Nephron (organoid): ENCODE measurements around the gene CCDC157.
"Not testable (repeated sequence)": the region's sequence is repeated elsewhere in the genome, so short reads cannot be mapped to it uniquely, and the experiment has no call there.

Experiments
- H3K27ac Mint-ChIP-seq, 3 experiments: 2 replicates each; pipeline ENCODE4 v1.8.0; 2020; ENCODE audit warnings: mixed read lengths in 3 of 3, mild to moderate bottlenecking in 2 of 3, moderate library complexity in 1 of 3
- H3K27me3 Mint-ChIP-seq: 2 replicates; pipeline ENCODE4 v1.8.0; 2021; ENCODE audit warnings: low read depth, mild to moderate bottlenecking, moderate library complexity, mixed read lengths
- H3K36me3 Mint-ChIP-seq: 2 replicates; pipeline ENCODE4 v1.8.0; 2020; ENCODE audit warnings: low read depth, mixed read lengths
- H3K4me1 Mint-ChIP-seq: 2 replicates; pipeline ENCODE4 v1.8.0; 2020; ENCODE audit warnings: mixed read lengths
- H3K4me3 Mint-ChIP-seq, 3 experiments: 2 replicates each; pipeline ENCODE4 v1.8.0; 2020; ENCODE audit warnings: mild to moderate bottlenecking in 3 of 3, mixed read lengths in 3 of 3, moderate library complexity in 2 of 3
- H3K9me3 Mint-ChIP-seq: 2 replicates; pipeline ENCODE4 v1.8.0; 2020; ENCODE audit warnings: mixed read lengths
- CTCF ChIP-seq, 3 experiments: fragments of 200-600 bp; sonication (generic); IDR thresholded peaks; one replicate each; pipeline ENCODE4 v1.5.0; 2021; ENCODE audit warnings: antibody characterized with exemption in 3 of 3; ENCODE audit not compliant: unreplicated experiment in 3 of 3

CCDC157 gene

GRCh38 chr22:30397656-30398635, 41.1 kb downstream of the CCDC157 start:
- H3K27ac Mint-ChIP-seq: peak overlapping the region in 1 of 3 experiments; percentile 15
- H3K27me3 Mint-ChIP-seq: peaks cover 11% of the 10 kb centered on the region
- H3K36me3 Mint-ChIP-seq: no peaks in the 10 kb centered on the region
- peaks cover 41% of the 10 kb centered on the region for H3K4me1 Mint-ChIP-seq
- no peak for TF ChIP-seq CTCF (IDR thresholded peaks at IDR 0.05; ENCODE audit: unreplicated experiment in 3 of 3)
- H3K4me3 Mint-ChIP-seq: peak overlapping the region; percentile 79 to 88 (median 86)
- no peaks in the 10 kb centered on the region for H3K9me3 Mint-ChIP-seq

GRCh38 chr22:30398685-30399680, 42.2 kb downstream of the CCDC157 start:
- H3K27ac Mint-ChIP-seq: peak overlapping the region in 1 of 3 experiments; percentile 15
- peaks cover 31% of the 10 kb centered on the region for H3K4me1 Mint-ChIP-seq

GRCh38 chr22:30399718-30400117, 42.9 kb downstream of the CCDC157 start:
- no peak overlapping the region for H3K4me3 Mint-ChIP-seq
- TF ChIP-seq CTCF (IDR thresholded peaks at IDR 0.05; ENCODE audit: unreplicated experiment in 3 of 3): no peak
- no peaks in the 10 kb centered on the region for H3K9me3 Mint-ChIP-seq
- H3K27me3 Mint-ChIP-seq: peaks cover 11% of the 10 kb centered on the region
- H3K36me3 Mint-ChIP-seq: peaks cover 4% of the 10 kb centered on the region
- peaks cover 31% of the 10 kb centered on the region for H3K4me1 Mint-ChIP-seq
- no peak overlapping the region for H3K27ac Mint-ChIP-seq

More at GRCh38 chr22:30398685-30399680, 42.2 kb downstream of the CCDC157 start:
- no peaks in the 10 kb centered on the region for H3K9me3 Mint-ChIP-seq
- TF ChIP-seq CTCF (IDR thresholded peaks at IDR 0.05; ENCODE audit: unreplicated experiment in 3 of 3): no peak
- peaks cover 11% of the 10 kb centered on the region for H3K27me3 Mint-ChIP-seq
- peaks cover under 1% of the 10 kb centered on the region for H3K36me3 Mint-ChIP-seq
- peak overlapping the region; percentile 79 to 88 (median 86) for H3K4me3 Mint-ChIP-seq

GRCh38 chr22:30400159-30400558, 43.4 kb downstream of the CCDC157 start:
- peak overlapping the region in 1 of 3 experiments; percentile 37 for H3K4me3 Mint-ChIP-seq
- peaks cover 31% of the 10 kb centered on the region for H3K4me1 Mint-ChIP-seq
- peaks cover 4% of the 10 kb centered on the region for H3K36me3 Mint-ChIP-seq
- no peaks in the 10 kb centered on the region for H3K9me3 Mint-ChIP-seq
- no peak for TF ChIP-seq CTCF (IDR thresholded peaks at IDR 0.05; ENCODE audit: unreplicated experiment in 3 of 3)
- H3K27ac Mint-ChIP-seq: no peak overlapping the region
- peaks cover 11% of the 10 kb centered on the region for H3K27me3 Mint-ChIP-seq

- H3K9me3 Mint-ChIP-seq, H3K4me3 Mint-ChIP-seq, H3K36me3 Mint-ChIP-seq, H3K27ac Mint-ChIP-seq: not testable (repeated sequence)
- Mint-ChIP-seq H3K4me1 (peaks cover 27% of the 10 kb centered on the region), H3K27me3 (peaks cover 11% of the 10 kb centered on the region)
These were observed 44.2 kb downstream of the CCDC157 start for GRCh38 chr22:30401024-30401423.
